ENCODE results near the gene HSFX3. TPM values are rescaled to one million over a fixed set of nuclear protein-coding genes. Genes with fewer than 3 reads are reported as not detected.
"Not testable (repeated sequence)": the region's sequence is repeated elsewhere in the genome, so short reads cannot be mapped to it uniquely, and the experiment has no call there.

The HSFX3 gene
- total RNA-seq, 4 donors from 2014 or later, result not detected

DNA sequence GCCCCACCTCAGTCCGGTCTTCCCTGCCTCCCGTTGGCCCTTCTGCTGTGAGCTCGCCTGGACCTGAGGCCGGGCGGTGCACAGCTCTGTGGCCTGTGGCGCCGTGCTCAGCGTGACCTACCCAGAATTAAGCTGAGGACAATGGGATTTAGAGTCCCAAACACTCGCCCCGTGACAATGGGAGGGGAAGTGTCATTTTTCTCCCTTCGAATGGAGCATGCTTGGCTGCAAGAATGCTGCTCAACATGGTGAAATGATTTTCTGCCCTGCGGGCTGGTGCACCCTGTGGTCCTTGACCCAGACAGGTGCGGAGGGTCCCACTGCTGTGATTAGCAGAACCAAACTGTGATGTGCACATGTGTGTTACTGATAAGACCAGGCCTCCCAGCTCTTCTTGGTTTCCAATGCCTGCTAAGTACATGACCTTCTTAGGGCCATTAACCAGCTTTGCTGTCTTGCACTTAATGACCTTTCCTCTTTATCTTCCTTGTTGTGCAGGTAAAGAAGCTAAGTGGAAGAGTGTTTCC, 8.1 kb downstream of the HSFX3 start:
- Histone ChIP-seq H3K27ac (peak overlapping the region in 2 of 3 donors; percentile 83 to 95), H3K36me3 (no peaks in the 10 kb centered on the region), H3K4me1 (peaks cover 0 to 4% of the 10 kb centered on the region in 2 donors), H3K4me3 (replicated peaks in 1 of 3) (peak overlapping the region; percentile 48 to 53 (median 50)), H3K27me3 (no peaks in the 10 kb centered on the region), H3K9me3 (no peaks in the 10 kb centered on the region)
- DNase-seq, result peak in 1 of 2 donors; percentile 20
- WGBS, 2 donors, result 6 to 10% methylated on average over 4 to 6 of the region's 13 CpGs
- intact Hi-C loops (cut with DNase I), result no loop called here
- TF ChIP-seq, protein P1, sequence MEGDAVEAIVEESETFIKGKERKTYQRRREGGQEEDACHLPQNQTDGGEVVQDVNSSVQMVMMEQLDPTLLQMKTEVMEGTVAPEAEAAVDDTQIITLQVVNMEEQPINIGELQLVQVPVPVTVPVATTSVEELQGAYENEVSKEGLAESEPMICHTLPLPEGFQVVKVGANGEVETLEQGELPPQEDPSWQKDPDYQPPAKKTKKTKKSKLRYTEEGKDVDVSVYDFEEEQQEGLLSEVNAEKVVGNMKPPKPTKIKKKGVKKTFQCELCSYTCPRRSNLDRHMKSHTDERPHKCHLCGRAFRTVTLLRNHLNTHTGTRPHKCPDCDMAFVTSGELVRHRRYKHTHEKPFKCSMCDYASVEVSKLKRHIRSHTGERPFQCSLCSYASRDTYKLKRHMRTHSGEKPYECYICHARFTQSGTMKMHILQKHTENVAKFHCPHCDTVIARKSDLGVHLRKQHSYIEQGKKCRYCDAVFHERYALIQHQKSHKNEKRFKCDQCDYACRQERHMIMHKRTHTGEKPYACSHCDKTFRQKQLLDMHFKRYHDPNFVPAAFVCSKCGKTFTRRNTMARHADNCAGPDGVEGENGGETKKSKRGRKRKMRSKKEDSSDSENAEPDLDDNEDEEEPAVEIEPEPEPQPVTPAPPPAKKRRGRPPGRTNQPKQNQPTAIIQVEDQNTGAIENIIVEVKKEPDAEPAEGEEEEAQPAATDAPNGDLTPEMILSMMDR (IDR thresholded peaks at IDR 0.05), result no peak
- TF ChIP-seq POLR2A (IDR thresholded peaks at IDR 0.05), result no peak

DNA sequence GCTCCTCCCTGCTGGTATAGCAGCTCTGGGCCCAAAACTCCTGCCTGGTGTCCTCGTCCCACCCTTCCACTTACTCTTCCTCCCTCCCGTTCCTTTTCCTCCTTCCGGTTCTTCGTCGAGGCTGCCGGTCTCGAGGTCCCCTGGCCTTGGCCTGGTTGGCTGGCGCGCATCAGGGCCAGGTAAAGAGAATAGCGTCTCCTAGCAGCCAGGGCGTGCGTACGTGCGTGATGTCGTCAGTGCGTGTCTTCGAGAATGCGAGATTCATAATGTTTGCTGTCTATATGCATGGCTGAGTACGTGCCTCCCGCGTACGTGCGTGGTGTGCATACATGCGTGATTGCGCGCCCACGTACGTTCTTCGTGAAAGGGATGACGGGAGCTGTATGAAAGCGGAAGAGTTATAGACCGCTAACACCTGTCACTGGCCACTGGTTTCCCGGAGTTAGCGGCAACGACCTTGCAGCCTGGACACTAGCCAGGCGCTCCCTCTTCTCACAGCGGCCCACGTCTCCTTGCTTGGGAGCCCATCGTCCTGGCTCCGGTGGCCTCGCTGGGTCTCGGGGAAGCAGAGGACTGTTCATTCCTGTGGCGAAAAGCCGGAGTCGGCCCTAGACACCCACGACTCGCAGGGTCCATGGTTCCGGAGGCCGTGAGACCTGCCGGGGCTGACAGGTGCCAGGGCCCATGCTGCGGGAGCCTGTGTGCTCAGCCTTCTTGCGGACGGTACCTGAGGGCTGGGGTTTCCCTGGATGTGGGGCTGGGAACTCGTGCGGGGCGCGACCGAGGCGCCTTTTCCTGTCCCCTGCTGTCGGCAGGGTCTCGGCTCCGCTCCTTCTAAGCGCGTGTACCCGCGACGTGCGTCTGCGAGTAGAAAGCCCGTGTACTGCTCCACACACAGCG, 8.9 kb downstream of the HSFX3 start, which contains the start of gene EOLA1:
Gene EOLA1, plus strand, starts transcription at position 392 of the 900 bp plus-strand sequence. CDS start 4,619 bp downstream, outside the sequence.
- Histone ChIP-seq H3K4me3 (replicated peaks in 1 of 3) (peak within 1 kb of the TSS; percentile 48 to 53 (median 50)), H3K27me3 (no peaks in the 10 kb centered on the region), H3K9me3 (no peaks in the 10 kb centered on the region), H3K4me1 (peaks cover 0 to 4% of the 10 kb centered on the region in 2 donors), H3K27ac (peak within 1 kb of the TSS; percentile 82 to 95 (median 83)), H3K36me3 (no peaks in the 10 kb centered on the region)
- peak in 1 of 2 donors; percentile 64 for TF ChIP-seq POLR2A (IDR thresholded peaks at IDR 0.05)
- TF ChIP-seq, protein P1 (IDR thresholded peaks at IDR 0.05), result no peak
- 0% methylated on average over 9 to 21 of the region's 71 CpGs for WGBS, 2 donors
- peak; percentile 90 to 91 for DNase-seq
- intact Hi-C loops (cut with DNase I), result no loop called here

DNA sequence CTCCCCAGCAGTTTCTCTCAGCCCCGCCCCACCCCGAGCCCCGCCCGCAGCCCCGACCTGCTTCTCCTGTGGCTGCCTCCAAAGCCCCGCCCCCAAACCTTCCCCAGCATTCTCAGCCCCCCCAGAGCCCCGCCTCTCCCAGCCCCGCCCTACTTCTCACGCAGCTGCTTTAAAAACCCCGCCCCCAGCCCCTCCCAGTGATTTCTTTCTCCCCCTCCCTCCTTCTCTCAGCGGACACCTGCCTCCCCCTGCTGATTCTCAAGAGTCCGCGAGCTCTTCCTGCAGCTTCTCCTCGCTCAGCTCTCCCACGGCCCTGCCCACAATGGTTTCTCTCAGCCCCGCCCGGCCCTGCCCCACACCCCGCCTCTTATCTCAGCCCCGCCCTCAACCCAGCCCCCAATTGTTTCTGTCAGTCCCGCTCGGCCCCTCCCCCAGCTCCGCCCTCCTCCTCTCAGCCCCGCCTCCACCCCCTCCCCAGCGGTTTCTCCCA, 9.5 kb downstream of the HSFX3 start:
- WGBS, 2 donors, result 0 to 2% methylated on average over 3 to 11 of the region's 24 CpGs
- no peak for TF ChIP-seq POLR2A (IDR thresholded peaks at IDR 0.05)
- TF ChIP-seq, protein P1 (IDR thresholded peaks at IDR 0.05), result no peak

DNA sequence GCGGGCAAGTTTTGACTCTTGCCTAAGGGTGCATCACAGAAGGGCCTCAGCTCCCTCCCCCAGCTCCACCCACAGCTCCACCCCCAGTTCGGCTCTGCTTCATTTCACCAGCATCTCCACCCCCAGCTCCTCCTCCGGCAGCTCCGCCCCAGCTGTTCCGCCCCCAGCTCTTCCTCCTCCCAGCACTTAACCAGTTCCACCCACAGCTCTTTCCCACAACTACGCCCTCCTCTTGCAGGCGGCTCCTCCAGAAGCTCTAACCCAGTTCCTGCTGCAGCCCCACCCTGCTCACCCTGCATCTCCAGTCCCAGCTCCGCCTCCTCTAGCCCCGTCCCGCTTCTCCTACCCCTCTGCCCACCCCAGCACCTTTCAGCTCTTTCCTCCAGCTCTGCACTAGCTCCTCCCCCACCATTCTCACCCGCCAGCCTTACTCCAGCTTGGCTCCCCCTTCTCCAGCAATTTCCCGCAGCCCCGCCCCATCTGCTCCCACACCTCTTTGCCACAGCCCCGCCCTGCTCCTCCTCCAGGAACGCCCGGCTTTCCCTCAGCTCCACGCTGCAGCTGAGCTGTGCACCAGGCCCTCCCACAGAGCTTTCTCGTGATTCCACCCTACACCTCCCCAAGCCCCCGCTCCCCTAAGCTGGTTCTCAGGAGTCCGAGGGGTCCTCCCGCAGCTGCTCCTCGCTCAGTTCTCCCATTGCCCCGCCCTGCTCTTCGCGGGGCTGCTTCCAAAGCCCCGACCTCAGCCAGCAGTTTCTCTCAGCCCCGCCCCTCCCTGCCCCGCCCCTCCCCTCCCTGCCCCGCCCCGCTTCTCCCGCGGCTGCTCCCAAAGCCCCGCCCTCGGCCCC, 10.2 kb downstream of the HSFX3 start:
- H3K4me3 ChIP-seq (replicated peaks in 1 of 3), result peak overlapping the region in 1 of 3 donors; percentile 15

More for the DNA sequence above, 9.5 kb downstream of the HSFX3 start:
- H3K36me3 ChIP-seq, result no peaks in the 10 kb centered on the region
- peak; percentile 93 for DNase-seq
- peak overlapping the region; percentile 82 to 95 (median 83) for H3K27ac ChIP-seq
- peak overlapping the region in 1 of 3 donors; percentile 15 for H3K4me3 ChIP-seq (replicated peaks in 1 of 3)
- no peaks in the 10 kb centered on the region for H3K9me3 ChIP-seq
- H3K27me3 ChIP-seq, result no peaks in the 10 kb centered on the region
- intact Hi-C loops (cut with DNase I), result no loop called here
- H3K4me1 ChIP-seq, result peaks cover 0 to 4% of the 10 kb centered on the region in 2 donors

DNA sequence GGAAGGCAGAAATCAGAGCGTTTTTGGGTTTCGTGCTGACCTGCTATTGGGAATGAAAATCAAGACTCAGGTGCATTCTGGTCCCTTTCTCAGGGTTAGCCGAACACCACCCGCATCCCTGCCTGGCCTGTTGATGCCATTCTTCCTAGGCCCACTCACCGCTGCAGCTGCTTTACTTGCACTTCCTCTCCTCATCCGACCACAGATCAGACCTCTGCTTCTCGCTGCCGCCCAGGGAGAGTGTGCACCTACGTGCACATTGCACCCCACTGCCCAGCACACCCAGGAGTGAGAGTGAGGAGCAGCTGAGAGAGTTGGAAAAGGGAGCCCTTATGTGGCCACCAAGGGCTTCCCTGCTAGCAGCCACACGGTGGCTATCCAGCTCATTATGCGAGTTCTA, 12.2 kb downstream of the HSFX3 start:
- 93% methylated on average over 9 of the region's 11 CpGs; no CpG with 5 or more reads in 1 of the 2 donors for whole genome bisulfite sequencing, 2 donors

More for the DNA sequence above, 10.2 kb downstream of the HSFX3 start:
- Histone ChIP-seq H3K36me3 (no peaks in the 10 kb centered on the region), H3K9me3 (no peaks in the 10 kb centered on the region), H3K27me3 (no peaks in the 10 kb centered on the region), H3K4me1 (peaks cover 0 to 4% of the 10 kb centered on the region in 2 donors), H3K27ac (peak overlapping the region; percentile 51 to 64 (median 60))
- intact Hi-C loops (cut with DNase I), result no loop called here
- DNase-seq, result peak; percentile 86 to 90
- 1 to 3% methylated on average over 16 to 23 of the region's 34 CpGs for WGBS, 2 donors
- no peak for TF ChIP-seq POLR2A (IDR thresholded peaks at IDR 0.05)
- TF ChIP-seq, protein P1 (IDR thresholded peaks at IDR 0.05), result no peak

DNA sequence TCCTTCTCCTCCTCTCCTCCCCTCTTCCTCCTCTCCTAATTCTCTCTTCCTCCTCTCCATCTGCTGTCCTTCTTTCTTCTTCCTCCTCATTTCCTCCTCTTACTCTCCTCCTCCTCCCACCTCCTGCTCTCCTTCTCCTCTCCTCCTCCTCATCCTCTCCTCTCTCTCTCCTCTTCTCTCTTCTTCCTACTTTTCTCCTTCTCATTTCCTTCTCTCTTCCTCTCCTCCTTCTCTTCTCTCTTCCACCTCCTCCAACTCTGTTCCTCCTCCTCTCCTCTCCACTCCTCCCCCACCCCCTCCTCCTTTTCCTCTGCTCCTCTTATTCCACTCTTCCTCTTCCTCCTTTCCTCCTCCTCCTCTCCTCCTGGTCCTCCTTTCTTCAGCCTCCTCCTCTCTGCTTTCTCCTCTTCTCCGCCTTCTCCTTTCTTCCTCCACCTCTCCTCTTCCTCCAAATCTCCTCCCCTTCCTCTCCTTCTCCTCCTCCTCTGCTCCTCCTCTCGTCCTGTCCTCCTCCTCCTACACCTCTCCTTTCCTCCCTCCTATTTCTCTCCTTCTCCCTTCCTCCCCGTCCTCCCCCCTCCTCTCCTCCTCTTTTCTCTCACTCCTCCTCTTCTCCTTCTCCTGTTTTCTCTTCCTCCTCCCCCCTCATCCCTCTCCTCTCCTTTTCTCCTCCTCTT, 14.7 kb downstream of the HSFX3 start:
- H3K4me3 ChIP-seq (replicated peaks in 1 of 3); H3K36me3 ChIP-seq; H3K27me3 ChIP-seq; H3K27ac ChIP-seq; H3K4me1 ChIP-seq; H3K9me3 ChIP-seq; intact Hi-C loops (cut with DNase I); DNase-seq: not testable (repeated sequence)
- 88 to 91% methylated on average over 3 of the region's 3 CpGs for WGBS, 2 donors

More for the DNA sequence above, 12.2 kb downstream of the HSFX3 start:
- H3K4me1 ChIP-seq; H3K27me3 ChIP-seq; intact Hi-C loops (cut with DNase I); DNase-seq; H3K4me3 ChIP-seq (replicated peaks in 1 of 3); H3K9me3 ChIP-seq; H3K36me3 ChIP-seq; H3K27ac ChIP-seq: not testable (repeated sequence)

DNA sequence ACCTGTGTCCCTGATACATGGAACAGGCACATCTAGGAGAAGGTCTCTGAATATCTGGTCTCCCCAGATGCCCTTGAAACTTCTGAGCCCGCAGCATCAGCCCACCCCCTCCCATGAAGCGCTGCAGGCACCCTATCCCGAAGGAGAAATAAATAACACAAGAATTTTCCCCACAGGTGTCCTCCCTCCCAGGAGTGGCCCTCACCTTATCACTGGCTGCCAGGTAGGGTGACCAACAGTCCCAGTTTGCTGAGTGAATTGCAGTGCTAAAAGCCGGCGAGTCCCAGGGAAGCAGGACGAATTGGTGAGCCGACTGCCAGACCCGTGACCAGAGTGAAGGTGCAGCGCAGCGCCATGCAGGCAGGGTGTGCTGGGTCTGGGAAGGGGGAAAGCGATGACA, 15.7 kb downstream of the HSFX3 start:
- WGBS, 2 donors, result 100% methylated on average over 1 of the region's 11 CpGs; no CpG with 5 or more reads in 1 of the 2 donors
- H3K4me1 ChIP-seq; H3K4me3 ChIP-seq (replicated peaks in 1 of 3); H3K27me3 ChIP-seq; H3K36me3 ChIP-seq; H3K9me3 ChIP-seq; H3K27ac ChIP-seq; DNase-seq; intact Hi-C loops (cut with DNase I): not testable (repeated sequence)
